HepG2 (cell line): ENCODE results near the gene SERPINE2. TPM values are rescaled to one million over a fixed set of nuclear protein-coding genes. Genes with fewer than 3 reads are reported as not detected.
A peak's percentile ranks its signal among the peaks of the same experiment; 100 is the strongest.

Experiments
- AHR ChIP-seq: IDR thresholded peaks from 2 replicates; pipeline ENCODE4 v1.6.1; 2018; ENCODE audit warnings: missing genetic modification reagents, missing compliant biosample characterization
- BCLAF1 ChIP-seq: fragments of 450-650 bp; IDR thresholded peaks from 2 replicates; pipeline ENCODE4 v1.6.1; 2017; ENCODE audit warnings: mild to moderate bottlenecking
- CREM ChIP-seq, 2 experiments: sonication (generic) in 1 of 2; formaldehyde crosslinking in 1 of 2; IDR thresholded peaks; 2 replicates each; pipeline versions ENCODE4 v1.4.0 to v1.6.1; 2016 to 2020; ENCODE audit warnings: antibody characterized with exemption in 1 of 2, mild to moderate bottlenecking in 1 of 2, missing genetic modification reagents in 1 of 2
- ERF ChIP-seq: IDR thresholded peaks from 2 replicates; pipeline ENCODE4 v1.6.1; 2018; ENCODE audit warnings: missing biosample characterization, missing genetic modification reagents
- FOXA1 ChIP-seq, 2 experiments: fragments of 450-650 bp in 1 of 2; sonication (generic) in 1 of 2; formaldehyde crosslinking in 1 of 2; IDR thresholded peaks; 2 replicates each; pipeline versions ENCODE4 v1.4.0 to v1.6.1; 2016 to 2020; ENCODE audit warnings: missing genetic modification reagents in 1 of 2
- IRF2 ChIP-seq: IDR thresholded peaks from 2 replicates; pipeline ENCODE4 v1.6.1; 2018; ENCODE audit warnings: missing genetic modification reagents, missing compliant biosample characterization
- MAF1 ChIP-seq: sonication (generic); formaldehyde crosslinking; IDR thresholded peaks from 2 replicates; pipeline ENCODE4 v1.5.0; 2020; ENCODE audit warnings: missing genetic modification reagents, borderline replicate concordance
- MBNL3 ChIP-seq: fragments of 250-450 bp; sonication (Bioruptor Pico); conservative IDR thresholded peaks from 2 replicates; pipeline ENCODE4 v1.8.0; 2022; ENCODE audit warnings: mild to moderate bottlenecking, inconsistent platforms
- MIER3 ChIP-seq: IDR thresholded peaks from 2 replicates; pipeline ENCODE4 v1.6.1; 2016; ENCODE audit warnings: missing compliant biosample characterization, borderline replicate concordance
- MNT ChIP-seq: fragments of 450-650 bp; IDR thresholded peaks from 2 replicates; pipeline ENCODE4 v1.6.1; 2016
- NFRKB ChIP-seq: fragments of 450-650 bp; IDR thresholded peaks from 2 replicates; pipeline ENCODE4 v1.6.1; 2017
- POLR2AphosphoS5 ChIP-seq: IDR thresholded peaks from 2 replicates; pipeline ENCODE4 v1.6.1; 2012; ENCODE audit warnings: low read depth, low read length
- PTBP1 ChIP-seq: fragments of 200-400 bp; formaldehyde crosslinking; IDR thresholded peaks from 2 replicates; pipeline ENCODE4 v1.6.1; 2018; ENCODE audit warnings: low read length, low read depth; ENCODE audit not compliant: poor library complexity, severe bottlenecking
- SP5 ChIP-seq: IDR thresholded peaks from 2 replicates; pipeline ENCODE4 v1.6.1; 2016; ENCODE audit warnings: low read depth, borderline replicate concordance
- XBP1 ChIP-seq: sonication (generic); formaldehyde crosslinking; IDR thresholded peaks from 2 replicates; pipeline ENCODE4 v1.5.0; 2020; ENCODE audit warnings: missing genetic modification reagents
- ZBTB34 ChIP-seq: sonication (generic); formaldehyde crosslinking; IDR thresholded peaks from 2 replicates; pipeline ENCODE4 v1.8.0; 2022; ENCODE audit warnings: mild to moderate bottlenecking, missing genetic modification reagents
- ZNF263 ChIP-seq: sonication (generic); formaldehyde crosslinking; IDR thresholded peaks from 2 replicates; pipeline ENCODE4 v1.4.0; 2020; ENCODE audit warnings: missing genetic modification reagents
- ZNF607 ChIP-seq: sonication (generic); formaldehyde crosslinking; IDR thresholded peaks from 2 replicates; pipeline ENCODE4 v1.5.1; 2020; ENCODE audit warnings: missing genetic modification reagents, mild to moderate bottlenecking, borderline replicate concordance
- ZNF703 ChIP-seq: sonication (generic); formaldehyde crosslinking; IDR thresholded peaks from 2 replicates; pipeline ENCODE4 v1.5.1; 2020; ENCODE audit warnings: missing genetic modification reagents, mild to moderate bottlenecking, moderate library complexity, borderline replicate concordance
- ZNF766 ChIP-seq: sonication (generic); formaldehyde crosslinking; IDR thresholded peaks from 2 replicates; pipeline ENCODE4 v1.5.0; 2020; ENCODE audit warnings: missing genetic modification reagents, borderline replicate concordance
- ZNF784 ChIP-seq: sonication (generic); formaldehyde crosslinking; IDR thresholded peaks from 2 replicates; pipeline ENCODE4 v1.5.1; 2020; ENCODE audit warnings: missing genetic modification reagents, mild to moderate bottlenecking, borderline replicate concordance
- polyA plus RNA-seq, 8 experiments: library from polyadenylated mRNA; depleted of rRNA in 3 of 8; stranded (reverse) in 7 of 8; unstranded in 1 of 8; fragments of >200 nt; fragmentation: Illumina TruSeq in 4 of 8; extraction: Trizol in 4 of 8; gene quantifications; 2 replicates each; pipeline versions ENCODE4 v1.2.1 to v1.2.3, GENCODE V29; 2011 to 2016; ENCODE audit warnings: low read depth in 4 of 8, missing spikeins in 1 of 8, mixed read lengths in 1 of 8; ENCODE audit not compliant: insufficient read depth in 1 of 8
- total RNA-seq, 5 experiments: library from RNA; depleted of rRNA; stranded (reverse); fragments of >200 nt; fragmentation: Illumina TruSeq; extraction: Trizol; gene quantifications; 2 replicates each; pipeline ENCODE4 v1.2.3, GENCODE V29; 2016; ENCODE audit warnings: low read depth in 1 of 5

The SERPINE2 gene
- total and polyA plus RNA-seq, 2 of the 13 experiments (the other 11 are each of a cell fraction or from before 2014, with no cell fraction given), result 7.9 to 18.1 TPM

GRCh38 chr2:223957092-223957851 lies 81.8 kb downstream of the SERPINE2 start, which contains the start of gene MRPL44 (continued):
- TF ChIP-seq POLR2AphosphoS5 (peak; percentile 98), BCLAF1 (no peak), PTBP1 (peak; percentile 96), AHR (peak; percentile 98), MIER3 (CRISPR knock-in tag) (peak; percentile 97; the same call in 1 of the 2 replicates), ZBTB34 (CRISPR knock-in tag) (peak; percentile 92), ZNF703 (CRISPR knock-in tag) (peak; percentile 90), MBNL3 (CRISPR knock-in tag) (0 out of 2 replicates have a peak, but pooled peaks have one; percentile 63), IRF2 (CRISPR knock-in tag) (peak; percentile 100), CREM (IDR thresholded peaks at IDR 0.05) (peak; percentile 83), CREM (CRISPR knock-in tag; IDR thresholded peaks at IDR 0.05) (no peak), ZNF784 (CRISPR knock-in tag) (peak; percentile 99), ZNF766 (CRISPR knock-in tag) (peak; percentile 97), FOXA1 (IDR thresholded peaks at IDR 0.05) (no peak), FOXA1 (CRISPR knock-in tag; IDR thresholded peaks at IDR 0.05) (peak; percentile 71), NFRKB (peak; percentile 97), ZNF263 (peak; percentile 78), ZNF607 (CRISPR knock-in tag) (peak; percentile 89; the same call in 1 of the 2 replicates), ERF (CRISPR knock-in tag) (peak; percentile 97), XBP1 (peak; percentile 89), MNT (peak; percentile 43; the same call in 1 of the 2 replicates), MAF1 (CRISPR knock-in tag) (peak; percentile 95; the same call in 1 of the 2 replicates), SP5 (CRISPR knock-in tag) (peak; percentile 91; the same call in 1 of the 2 replicates)
